Keratinocyte (primary cell): ENCODE results near the gene YEATS4. TPM values are rescaled to one million over a fixed set of nuclear protein-coding genes. Genes with fewer than 3 reads are reported as not detected.
"Not testable (repeated sequence)": the region's sequence is repeated elsewhere in the genome, so short reads cannot be mapped to it uniquely, and the experiment has no call there.

ENCODE experiments used
- DNase-seq: peaks from one replicate; pipeline ENCODE4 v3.0.0-alpha.2; 2011; ENCODE audit warnings: low read depth, missing footprints, low spot score
- FAIRE-seq: peaks from 2 replicates; lab custom pipeline; 2011; peaks lifted over from hg19 to GRCh38; lab: Jason Lieb, UNC
- H2AFZ ChIP-seq: 2 replicates; pipeline ENCODE4 v1.6.0; 2012; ENCODE audit warnings: low read length, control low read depth, inconsistent platforms; ENCODE audit not compliant: control insufficient read depth
- H3K27ac ChIP-seq: 2 replicates; pipeline ENCODE4 v1.5.1; 2011; ENCODE audit warnings: low read length; ENCODE audit not compliant: control insufficient read depth, insufficient read depth
- H3K27me3 ChIP-seq: 3 replicates; pipeline ENCODE4 v1.6.0; 2011; ENCODE audit warnings: low read length; ENCODE audit not compliant: control insufficient read depth, insufficient read depth; ENCODE audit errors: extremely low read depth
- H3K36me3 ChIP-seq, 2 experiments: 2 replicates in 1 of 2; 3 replicates in 1 of 2; pipeline ENCODE4 v1.5.1; 2011; ENCODE audit warnings: low read length in 2 of 2, mild to moderate bottlenecking in 1 of 2; ENCODE audit not compliant: control insufficient read depth in 2 of 2, insufficient read depth in 2 of 2; ENCODE audit errors: extremely low read depth in 1 of 2
- H3K4me1 ChIP-seq: 3 replicates; pipeline ENCODE4 v1.5.1; 2011; ENCODE audit warnings: low read length; ENCODE audit not compliant: control insufficient read depth, insufficient read depth; ENCODE audit errors: extremely low read depth
- H3K4me2 ChIP-seq: 3 replicates; pipeline ENCODE4 v1.6.0; 2011; ENCODE audit warnings: low read depth, low read length; ENCODE audit not compliant: control insufficient read depth, insufficient read depth; ENCODE audit errors: extremely low read depth
- H3K4me3 ChIP-seq, 3 experiments: fragments of 200-600 bp in 1 of 3; sonication (generic) in 1 of 3; 2 replicates in 2 of 3; 3 replicates in 1 of 3; pipeline ENCODE4 v1.5.1; 2011 to 2016; ENCODE audit warnings: low read length in 3 of 3, mild to moderate bottlenecking in 3 of 3, control low read depth in 2 of 3, inconsistent platforms in 1 of 3, low read depth in 1 of 3, mixed read lengths in 1 of 3, mixed run types in 1 of 3, moderate library complexity in 1 of 3; ENCODE audit not compliant: control insufficient read depth in 2 of 3, insufficient read depth in 2 of 3; ENCODE audit errors: extremely low read depth in 1 of 3
- H3K79me2 ChIP-seq: 2 replicates; pipeline ENCODE4 v1.6.0; 2012; ENCODE audit warnings: low read length; ENCODE audit not compliant: control insufficient read depth, insufficient read depth
- H3K9ac ChIP-seq: 3 replicates; pipeline ENCODE4 v1.6.0; 2011; ENCODE audit warnings: low read length; ENCODE audit not compliant: control insufficient read depth, insufficient read depth; ENCODE audit errors: extremely low read depth
- H3K9me1 ChIP-seq: 3 replicates; pipeline ENCODE4 v1.6.0; 2011; ENCODE audit warnings: low read length; ENCODE audit not compliant: control insufficient read depth, insufficient read depth; ENCODE audit errors: extremely low read depth
- H3K9me3 ChIP-seq: 2 replicates; pipeline ENCODE4 v1.5.1; 2012; ENCODE audit warnings: low read depth, low read length; ENCODE audit not compliant: control insufficient read depth
- H4K20me1 ChIP-seq: 3 replicates; pipeline ENCODE4 v1.6.0; 2011; ENCODE audit warnings: low read length; ENCODE audit not compliant: control insufficient read depth, insufficient read depth; ENCODE audit errors: extremely low read depth
- CTCF ChIP-seq, 3 experiments: IDR thresholded peaks in 1 of 3; conservative IDR thresholded peaks in 1 of 3; optimal IDR thresholded peaks in 1 of 3; 2 replicates in 2 of 3; 3 replicates in 1 of 3; pipeline versions ENCODE3 to v1.5.1; 2011; ENCODE audit warnings: low read length in 3 of 3, mild to moderate bottlenecking in 3 of 3, moderate library complexity in 2 of 3, control low read depth in 1 of 3, inconsistent platforms in 1 of 3; ENCODE audit not compliant: insufficient read depth in 2 of 3; ENCODE audit errors: extremely low read depth in 1 of 3
- EZH2 ChIP-seq: IDR thresholded peaks from one replicate; pipeline ENCODE4 v1.6.1; 2012; ENCODE audit warnings: inconsistent platforms, mild to moderate bottlenecking, low read length, moderate library complexity
- dilution Hi-C: fragments of 300-500 bp; cut with MboI; formaldehyde crosslinking; loops from one replicate; pipeline ENCODE4 v1.7.0; 2020; ENCODE audit warnings: low sequenced_read_pairs; ENCODE audit not compliant: extremely low pct_ligation_motif_present
- polyA plus RNA-seq, 5 experiments: library from polyadenylated mRNA; depleted of rRNA in 3 of 5; stranded (reverse) in 3 of 5; stranded (forward) in 1 of 5; unstranded in 1 of 5; fragments of >200 nt; gene quantifications; 1 replicate in 1 of 5; 2 replicates in 3 of 5; 3 replicates in 1 of 5; pipeline versions ENCODE4 v1.2.1 to v1.2.3, GENCODE V29; 2011 to 2012; ENCODE audit warnings: missing spikeins in 2 of 5, low read depth in 1 of 5, low replicate concordance in 1 of 5

The YEATS4 gene
- polyA plus RNA-seq, 1 donor (not counting 4 experiments of a cell fraction or from before 2014, with no cell fraction given) = 21.0 TPM

- H3K4me2 ChIP-seq, H3K4me3 ChIP-seq, FAIRE-seq, H3K9ac ChIP-seq, H3K79me2 ChIP-seq, H3K9me1 ChIP-seq, H3K36me3 ChIP-seq, H2AFZ ChIP-seq, H3K9me3 ChIP-seq, H3K27me3 ChIP-seq, H3K4me1 ChIP-seq, H3K27ac ChIP-seq, DNase-seq, H4K20me1 ChIP-seq, dilution Hi-C loops: not testable (repeated sequence)
These were observed 42.3 kb upstream of the YEATS4 start for GRCh38 chr12:69317233-69317632.

GRCh38 chr12:69318225-69318624, 41.3 kb upstream of the YEATS4 start:
- dilution Hi-C loops = no loop called here
- Histone ChIP-seq H3K9me3 (no peaks in the 10 kb centered on the region), H3K4me1 (no peaks in the 10 kb centered on the region), H3K4me2 (no peak overlapping the region), H3K4me3 (no peak overlapping the region), H2AFZ (no peak overlapping the region), H4K20me1 (no peaks in the 10 kb centered on the region), H3K9ac (no peak overlapping the region), H3K27ac (no peak overlapping the region), H3K9me1 (no peaks in the 10 kb centered on the region), H3K27me3 (no peaks in the 10 kb centered on the region), H3K36me3 (no peaks in the 10 kb centered on the region), H3K79me2 (no peaks in the 10 kb centered on the region)
- DNase-seq (no peak), FAIRE-seq (no peak)
- no peak for TF ChIP-seq EZH2
- TF ChIP-seq CTCF (optimal IDR thresholded peaks at IDR 0.05 in 1 of 3, IDR thresholded peaks at IDR 0.05 in 1 of 3, conservative IDR thresholded peaks at IDR 0.05 in 1 of 3; ENCODE audit: extremely low read depth in 1 of 3, insufficient read depth in 2 of 3, low read length in 3 of 3) = no peak

- TF ChIP-seq CTCF (optimal IDR thresholded peaks at IDR 0.05 in 1 of 3, IDR thresholded peaks at IDR 0.05 in 1 of 3, conservative IDR thresholded peaks at IDR 0.05 in 1 of 3; ENCODE audit: extremely low read depth in 1 of 3, insufficient read depth in 2 of 3, low read length in 3 of 3) = no peak
- TF ChIP-seq EZH2 = no peak
- Histone ChIP-seq H3K4me3 (no peak overlapping the region), H3K9me1 (no peaks in the 10 kb centered on the region), H3K79me2 (no peaks in the 10 kb centered on the region), H3K27me3 (no peaks in the 10 kb centered on the region), H2AFZ (no peak overlapping the region), H3K9ac (no peak overlapping the region), H3K4me2 (no peak overlapping the region), H3K36me3 (no peaks in the 10 kb centered on the region), H3K27ac (no peak overlapping the region), H4K20me1 (no peaks in the 10 kb centered on the region), H3K9me3 (no peaks in the 10 kb centered on the region), H3K4me1 (no peaks in the 10 kb centered on the region)
- dilution Hi-C loops = no loop called here
- no peak for FAIRE-seq
- no peak for DNase-seq
These were observed 38.2 kb upstream of the YEATS4 start for GRCh38 chr12:69321351-69321750.
